UCSD-AML1 (cell line): ENCODE measurements around the gene SHISA5.
A peak's percentile ranks its signal among the peaks of the same experiment; 100 is the strongest.
"Not testable (repeated sequence)": the region's sequence is repeated elsewhere in the genome, so short reads cannot be mapped to it uniquely, and the experiment has no call there.

ENCODE experiments used
- DNase-seq: peaks from one replicate; lab custom pipeline; 2025; ENCODE audit not compliant: unreplicated experiment; lab: John Stamatoyannopoulos, UW

Gene SHISA5

DNA sequence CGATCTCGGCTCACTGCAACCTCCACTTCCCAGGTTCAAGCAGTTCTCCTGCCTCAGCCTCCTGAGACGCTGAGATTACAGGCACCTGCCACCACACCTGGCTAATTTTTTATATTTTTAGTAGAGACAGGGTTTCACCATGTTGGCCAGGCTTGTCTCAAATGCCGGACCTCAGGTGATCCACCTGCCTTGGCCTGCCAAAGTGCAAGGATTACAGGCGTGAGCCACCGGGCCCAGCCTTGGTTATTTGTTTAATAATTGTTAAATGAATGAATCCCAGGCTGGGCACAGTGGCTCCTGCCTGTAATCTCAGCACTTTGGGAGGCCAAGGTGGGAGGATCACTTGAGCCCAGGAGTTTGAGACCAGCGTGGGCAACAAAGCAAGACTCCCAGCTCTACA, 42.2 kb downstream of the SHISA5 start:
- DNase-seq = not testable (repeated sequence)

DNA sequence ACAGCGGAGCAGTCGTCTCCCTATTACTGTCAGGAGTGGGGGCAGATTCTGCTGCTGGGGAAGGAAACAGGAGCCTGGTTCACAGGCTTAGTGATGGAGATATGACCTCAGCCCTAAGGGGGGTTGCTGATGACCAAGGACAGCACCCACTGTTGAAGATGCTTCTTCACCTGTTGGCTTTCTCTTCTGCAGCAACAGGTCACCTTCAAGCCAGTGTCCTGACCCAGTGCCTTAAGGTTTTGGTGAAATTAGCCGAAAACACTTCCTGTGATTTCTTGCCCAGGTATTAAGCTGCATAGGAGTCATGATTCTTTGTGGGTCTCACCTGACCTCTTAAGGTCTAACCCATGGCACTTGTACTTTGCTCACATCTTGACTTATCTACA, 43.5 kb downstream of the SHISA5 start:
- no peak for DNase-seq

DNA sequence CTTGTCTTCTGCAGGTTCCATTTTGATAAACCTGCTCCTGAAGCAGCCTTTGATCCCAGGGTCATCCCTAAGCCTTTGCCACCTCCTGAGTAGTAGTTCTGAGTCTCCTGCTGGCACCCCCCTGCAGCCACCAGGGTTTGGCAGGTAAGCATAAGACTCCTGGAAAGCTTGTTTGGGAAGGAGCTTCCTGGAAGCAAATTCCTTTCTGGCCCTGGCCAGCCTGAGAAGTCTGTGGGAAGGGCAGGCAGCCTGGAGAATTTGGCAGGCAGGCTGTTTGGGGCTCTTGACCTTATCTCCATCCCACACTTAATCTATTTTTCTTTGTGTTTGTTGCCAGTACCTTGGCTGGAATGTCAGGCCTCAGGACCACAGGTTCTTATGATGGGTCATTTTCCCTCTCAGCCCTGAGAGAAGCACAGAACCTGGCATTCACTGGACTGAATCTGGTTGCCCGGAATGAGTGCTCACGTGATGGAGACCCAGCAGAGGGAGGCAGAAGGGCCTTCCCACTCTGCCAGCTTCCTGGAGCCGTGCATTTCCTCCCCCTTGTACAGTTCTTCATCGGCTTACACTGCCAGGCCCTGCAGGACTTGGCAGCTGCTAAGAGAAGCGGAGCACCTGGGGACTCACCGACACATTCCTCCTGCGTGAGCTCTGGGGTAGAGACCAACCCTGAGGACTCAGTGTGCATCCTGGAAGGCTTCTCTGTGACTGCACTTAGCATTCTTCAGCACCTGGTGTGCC, 44.0 kb downstream of the SHISA5 start:
- DNase-seq = no peak

DNA sequence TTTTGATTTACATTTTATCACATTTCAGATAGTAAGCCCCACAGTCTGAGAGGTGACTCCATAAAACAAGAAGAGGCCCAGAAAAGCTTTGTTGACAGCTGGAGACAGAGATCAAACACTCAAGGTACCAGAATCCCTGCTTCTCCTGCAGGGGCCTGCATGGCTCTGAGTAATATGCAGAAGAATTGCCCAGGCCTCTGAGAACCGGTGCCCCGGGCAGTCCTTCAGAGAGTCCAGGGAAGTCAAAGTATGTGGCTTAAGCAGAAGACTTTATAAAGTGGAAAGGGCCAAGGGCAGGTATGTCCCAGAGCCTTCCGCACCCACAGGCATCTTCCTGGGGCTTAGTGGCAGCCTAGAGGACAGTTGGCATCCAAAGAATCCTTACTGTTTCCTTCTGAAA, 44.6 kb downstream of the SHISA5 start:
- no peak for DNase-seq

DNA sequence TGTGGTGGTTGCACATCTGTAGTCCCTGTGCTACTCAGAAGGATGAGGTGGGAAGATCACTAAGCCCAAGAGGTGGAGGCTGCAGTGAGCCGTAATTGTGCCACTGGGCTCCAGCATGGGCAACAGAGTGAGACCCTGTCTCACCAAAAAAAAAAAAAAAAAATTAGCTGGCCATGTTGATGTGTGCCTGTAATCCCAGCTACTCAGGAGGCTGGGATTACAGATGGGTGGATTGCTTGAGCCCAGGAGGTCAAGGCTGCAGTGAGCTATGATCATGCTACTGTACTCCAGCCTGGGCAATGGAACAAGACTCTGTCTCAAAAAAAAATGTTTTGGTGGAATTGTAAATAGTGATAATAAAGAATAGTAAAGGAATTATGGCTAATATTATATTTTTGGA, 47.5 kb downstream of the SHISA5 start:
- DNase-seq = no peak

DNA sequence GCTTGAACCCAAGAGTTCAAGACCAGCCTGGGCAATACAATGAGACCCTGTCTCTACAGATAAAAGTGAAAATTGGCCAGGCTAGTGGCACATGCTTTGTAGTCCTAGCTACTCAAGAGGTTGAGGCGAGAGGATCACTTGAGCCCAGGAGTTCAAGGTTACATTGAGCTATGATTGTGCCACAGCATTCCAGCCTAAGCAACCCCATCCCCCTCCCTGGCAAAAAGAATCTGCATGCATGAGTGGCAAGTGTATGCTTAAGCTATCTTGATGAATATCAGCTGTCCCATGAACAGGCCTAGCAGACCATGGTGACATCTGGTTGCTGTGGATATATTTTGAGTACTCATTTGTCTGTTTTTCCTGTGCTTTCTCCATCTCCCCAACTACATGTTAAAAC, 52.7 kb downstream of the SHISA5 start:
- no peak for DNase-seq

DNA sequence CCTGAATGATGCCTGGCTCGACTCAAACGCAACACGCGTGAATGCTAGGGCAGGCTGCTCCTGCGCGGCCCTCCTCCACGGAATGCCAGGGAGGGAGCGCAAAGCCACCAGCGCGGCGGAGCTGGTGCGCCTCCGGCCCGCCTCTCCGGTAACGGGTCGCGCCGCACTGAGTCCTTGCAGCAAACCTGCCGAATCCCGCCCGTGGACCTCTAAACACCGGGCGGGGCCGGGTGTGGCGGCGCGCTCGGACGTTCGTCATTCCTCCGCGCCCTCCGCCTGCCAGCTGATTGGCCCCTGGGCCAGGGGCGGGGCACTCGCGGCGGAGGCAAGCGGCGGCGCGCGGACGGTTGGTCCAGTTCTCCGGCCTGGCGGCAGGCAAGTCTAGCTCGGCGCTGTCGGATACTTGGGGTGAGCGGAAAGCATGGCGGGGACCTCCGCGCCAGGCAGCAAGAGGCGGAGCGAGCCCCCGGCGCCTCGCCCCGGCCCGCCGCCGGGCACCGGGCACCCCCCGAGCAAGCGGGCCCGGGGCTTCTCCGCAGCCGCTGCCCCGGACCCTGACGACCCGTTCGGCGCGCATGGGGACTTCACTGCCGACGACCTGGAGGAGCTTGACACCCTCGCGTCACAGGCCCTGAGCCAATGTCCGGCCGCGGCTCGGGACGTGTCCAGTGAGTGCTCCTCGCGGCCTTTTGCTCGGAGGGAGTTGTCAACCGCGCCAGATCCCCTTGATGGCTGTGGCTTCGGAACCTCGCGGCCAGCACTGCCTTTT, 57.4 kb downstream of the SHISA5 start, which contains the start of gene ATRIP:
ATRIP (plus strand) TSS at position 313 of the 769 bp plus-strand sequence; CDS start at position 422, 109 bp downstream.
- peak; percentile 88 for DNase-seq

DNA sequence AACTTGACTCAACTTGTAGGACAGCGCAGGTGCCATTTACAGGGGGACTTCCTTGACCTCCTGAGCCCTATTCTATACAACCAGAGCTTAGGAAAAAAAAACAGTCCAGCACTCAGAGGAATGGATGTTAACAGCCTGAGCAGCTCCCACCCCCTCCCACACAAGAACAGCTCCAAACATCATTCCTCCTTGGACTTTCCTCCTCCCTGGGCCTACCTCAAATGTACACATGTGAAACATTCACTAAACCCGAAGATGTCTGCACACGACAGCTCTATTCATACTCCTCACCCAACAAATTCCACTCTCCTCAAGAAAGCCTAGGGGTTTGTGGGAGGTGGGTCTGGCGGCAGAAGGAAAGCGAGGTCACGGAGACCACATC, 57.9 kb downstream of the SHISA5 start:
- no peak for DNase-seq

DNA sequence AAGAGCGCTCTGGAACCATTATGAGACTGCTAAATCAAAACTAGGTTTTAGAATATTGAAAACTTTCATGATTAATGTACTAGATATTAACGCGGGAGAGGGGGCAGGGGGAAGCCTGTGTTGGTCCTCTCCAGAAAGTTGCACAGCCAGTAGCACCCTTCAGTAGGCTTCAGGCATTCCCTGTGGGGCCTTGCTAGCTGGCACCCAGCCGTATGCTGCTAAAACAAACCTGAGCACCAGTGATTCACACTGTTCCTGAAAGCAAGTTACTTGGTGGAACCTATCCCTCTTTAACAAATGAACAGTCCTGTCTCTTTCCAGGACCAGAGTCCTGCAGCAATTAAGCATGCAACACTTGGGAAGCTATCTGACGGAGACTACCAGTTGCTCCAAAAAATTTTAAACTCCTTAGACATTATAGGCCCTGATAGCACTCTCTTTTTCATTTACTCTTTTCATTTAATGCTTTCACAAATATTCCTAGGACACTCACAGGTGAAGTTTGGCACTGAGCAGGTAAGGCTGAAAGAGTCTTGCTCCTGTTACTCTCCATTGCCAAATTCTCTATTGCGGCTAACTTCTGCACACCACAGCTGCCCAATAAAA, 58.6 kb downstream of the SHISA5 start:
- DNase-seq = no peak

DNA sequence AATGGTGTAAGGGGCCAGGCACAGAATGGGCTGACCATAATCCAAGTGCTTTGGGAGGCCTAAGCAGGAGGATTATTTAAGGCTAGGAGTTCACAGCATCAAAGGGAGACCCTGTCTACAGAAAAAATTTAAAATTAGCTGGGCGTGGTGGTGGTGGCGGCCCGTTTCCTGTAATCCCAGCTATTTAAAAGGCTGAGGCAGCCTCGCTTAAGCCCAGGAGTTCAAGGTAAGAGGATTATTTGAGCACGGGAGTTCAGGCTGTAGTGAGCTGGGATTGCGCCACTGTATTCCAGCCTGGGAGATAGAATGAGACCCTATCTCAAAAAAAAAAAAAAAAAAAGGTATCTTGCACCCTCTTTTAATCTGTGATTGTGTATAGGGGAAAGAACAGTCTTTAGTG, 62.0 kb downstream of the SHISA5 start:
- DNase-seq = no peak

DNA sequence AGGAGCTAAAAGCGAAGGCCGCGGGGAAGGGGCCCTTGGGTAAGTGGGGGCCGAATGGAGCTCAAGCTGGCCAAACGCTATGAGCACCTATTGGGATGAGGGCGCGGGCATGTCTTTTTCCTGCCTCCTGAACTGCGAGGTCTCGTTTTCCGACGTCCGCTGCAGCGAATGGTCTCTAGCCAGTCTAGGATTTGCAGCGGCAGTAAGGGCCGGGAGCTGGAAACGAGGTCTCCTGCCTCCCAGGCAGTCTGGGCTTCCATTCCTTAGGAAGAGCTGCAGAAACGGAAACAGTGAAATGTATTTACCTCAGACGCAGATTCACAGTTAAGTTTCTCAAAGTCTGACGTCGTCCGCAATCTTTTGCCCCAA, 63.4 kb downstream of the SHISA5 start:
- no peak for DNase-seq

DNA sequence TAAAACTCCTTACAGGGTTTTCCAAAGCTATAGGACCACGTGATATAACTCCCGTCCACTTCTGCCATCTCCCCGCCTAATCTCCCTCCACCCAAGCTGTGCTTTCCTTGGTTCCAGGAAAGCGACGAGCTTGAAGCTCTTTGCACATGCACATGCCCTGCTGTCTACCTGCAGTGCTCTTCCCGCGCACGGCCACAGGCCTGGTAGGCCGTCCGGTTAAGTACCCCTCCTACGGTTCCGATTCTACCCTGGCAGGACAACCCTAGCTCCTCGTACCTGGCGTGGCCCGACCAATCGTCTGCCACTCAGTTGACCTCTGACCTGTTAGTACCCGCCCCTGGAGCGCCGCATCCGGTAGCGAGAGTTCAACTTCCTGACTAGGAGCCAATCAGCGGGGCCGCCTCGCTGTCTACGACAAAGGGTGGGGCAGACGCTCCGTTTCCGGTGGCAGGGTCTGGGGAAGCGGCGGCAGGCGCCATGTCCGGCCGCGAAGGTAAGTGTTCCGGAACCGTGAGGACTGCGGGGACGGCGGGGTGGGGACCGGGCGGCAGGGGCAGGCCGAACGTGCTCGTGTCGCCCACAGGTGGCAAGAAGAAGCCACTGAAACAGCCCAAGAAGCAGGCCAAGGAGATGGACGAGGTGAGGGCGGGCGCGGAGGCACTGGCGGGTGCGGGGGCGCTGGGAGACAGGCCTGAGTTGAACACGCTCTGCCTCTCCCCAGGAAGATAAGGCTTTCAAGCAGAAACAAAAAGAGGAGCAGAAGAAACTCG, 64.0 kb downstream of the SHISA5 start, which contains the start of the genes CCDC51 and TMA7:
CCDC51 (minus strand) TSS at position 300 of the 770 bp plus-strand sequence. CDS start 4,991 bp downstream, outside the sequence.
TMA7 (plus strand) TSS at position 438 of the 770 bp plus-strand sequence; CDS start at position 478, 40 bp downstream.
- peak; percentile 97 for DNase-seq

DNA sequence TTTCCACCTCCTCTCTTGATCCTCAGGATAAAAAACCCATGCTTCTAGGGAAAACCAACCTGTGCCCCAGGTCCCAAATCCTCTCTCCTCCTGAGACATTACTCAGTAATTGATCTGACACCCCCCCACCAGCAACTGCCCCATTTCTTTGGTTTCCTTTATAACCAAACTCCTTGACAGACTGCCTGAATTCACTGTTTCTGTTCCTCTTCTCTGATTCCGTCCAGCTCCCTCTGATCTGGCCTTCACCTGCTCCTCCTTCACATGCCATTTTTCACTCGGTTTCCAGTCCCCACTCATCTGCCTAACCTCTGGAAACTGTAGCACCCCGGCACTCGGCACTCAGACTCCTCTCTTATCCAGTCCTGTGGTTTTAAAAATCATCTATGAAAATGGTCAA, 66.2 kb downstream of the SHISA5 start:
- no peak for DNase-seq

DNA sequence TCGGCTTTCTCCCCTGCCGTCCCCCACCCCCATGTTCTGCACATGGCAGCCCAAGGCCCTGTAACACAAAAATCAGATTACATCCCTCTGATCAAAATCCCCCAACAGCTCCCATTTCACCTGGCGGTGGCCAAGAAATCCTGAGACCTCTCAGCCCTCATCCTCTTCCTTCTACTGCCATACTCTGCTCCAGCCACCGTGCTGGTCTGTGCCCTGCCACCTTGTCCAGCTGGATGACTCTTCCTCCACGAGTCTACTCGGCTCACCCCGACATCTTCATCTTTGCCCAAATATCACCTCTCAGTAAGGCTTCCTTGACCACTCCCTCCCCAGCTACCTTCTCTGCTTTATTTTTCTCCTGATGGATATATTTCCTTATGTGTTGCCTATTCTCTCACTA, 67.1 kb downstream of the SHISA5 start:
- DNase-seq = no peak

DNA sequence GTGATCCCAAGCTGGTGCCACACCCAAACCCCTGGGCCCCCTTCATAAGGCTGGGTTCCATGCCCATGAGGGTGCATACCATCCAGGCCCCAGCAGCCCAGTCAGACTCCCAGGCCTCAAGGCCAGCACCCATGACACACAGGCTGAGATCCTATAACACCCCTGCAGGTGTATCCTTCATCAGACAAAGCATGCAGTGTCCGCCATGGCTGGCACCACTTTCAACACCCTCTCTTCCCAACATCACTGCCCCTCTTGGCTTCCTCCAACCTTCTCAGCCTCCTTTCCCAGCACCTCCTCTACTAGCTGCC, 67.5 kb downstream of the SHISA5 start:
- no peak for DNase-seq

DNA sequence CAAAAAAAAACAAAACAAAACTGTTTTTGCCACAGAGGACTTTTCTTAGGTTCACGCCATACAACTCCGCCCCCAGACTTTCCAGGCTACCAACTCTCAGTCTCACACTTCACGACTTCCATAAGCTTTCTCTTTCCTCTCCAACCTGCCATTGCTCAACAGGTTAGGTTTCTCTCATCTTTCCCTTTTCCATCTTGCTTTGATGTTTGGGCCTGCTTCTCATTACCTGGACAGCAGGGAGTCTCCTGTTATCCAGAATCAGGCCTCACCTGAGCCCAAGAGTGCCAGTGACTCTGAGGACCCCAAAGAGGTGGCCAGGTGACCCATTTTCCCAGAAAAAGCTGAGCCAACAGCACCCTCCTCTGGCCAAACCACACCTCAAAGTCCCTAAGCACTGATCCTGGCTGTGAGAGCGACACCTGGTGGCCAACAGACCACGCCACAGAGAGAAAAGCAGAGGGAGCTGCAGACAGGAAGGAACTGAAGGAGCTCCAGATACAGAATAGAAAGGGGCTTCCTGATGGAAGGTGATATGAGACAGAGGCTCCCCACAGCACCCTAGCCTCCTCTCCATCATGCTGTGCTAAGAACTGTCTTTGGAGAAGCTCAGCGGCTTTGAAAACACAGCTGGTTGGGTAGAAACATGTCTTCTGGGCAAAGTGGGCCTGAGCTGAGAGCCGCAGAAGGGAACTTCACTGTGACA, 68.0 kb downstream of the SHISA5 start:
- peak; percentile 81 for DNase-seq

DNA sequence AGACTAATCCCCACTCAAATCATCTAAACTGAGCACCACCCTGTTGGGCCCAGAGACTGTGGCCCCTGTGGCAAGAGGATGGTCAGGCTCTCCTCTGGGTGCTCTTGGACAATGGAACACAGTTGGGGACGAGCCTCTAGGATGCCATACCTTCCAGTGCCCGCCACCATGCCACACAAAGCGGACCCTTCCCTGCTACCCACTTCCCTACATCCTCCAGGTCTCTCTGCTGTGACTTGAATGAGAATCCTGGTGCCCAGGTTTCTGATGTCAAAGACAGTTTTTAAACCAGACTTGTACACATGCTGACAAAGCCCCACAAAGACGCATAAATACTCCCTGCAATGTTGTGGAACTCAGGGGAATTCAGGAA, 68.8 kb downstream of the SHISA5 start:
- no peak for DNase-seq

DNA sequence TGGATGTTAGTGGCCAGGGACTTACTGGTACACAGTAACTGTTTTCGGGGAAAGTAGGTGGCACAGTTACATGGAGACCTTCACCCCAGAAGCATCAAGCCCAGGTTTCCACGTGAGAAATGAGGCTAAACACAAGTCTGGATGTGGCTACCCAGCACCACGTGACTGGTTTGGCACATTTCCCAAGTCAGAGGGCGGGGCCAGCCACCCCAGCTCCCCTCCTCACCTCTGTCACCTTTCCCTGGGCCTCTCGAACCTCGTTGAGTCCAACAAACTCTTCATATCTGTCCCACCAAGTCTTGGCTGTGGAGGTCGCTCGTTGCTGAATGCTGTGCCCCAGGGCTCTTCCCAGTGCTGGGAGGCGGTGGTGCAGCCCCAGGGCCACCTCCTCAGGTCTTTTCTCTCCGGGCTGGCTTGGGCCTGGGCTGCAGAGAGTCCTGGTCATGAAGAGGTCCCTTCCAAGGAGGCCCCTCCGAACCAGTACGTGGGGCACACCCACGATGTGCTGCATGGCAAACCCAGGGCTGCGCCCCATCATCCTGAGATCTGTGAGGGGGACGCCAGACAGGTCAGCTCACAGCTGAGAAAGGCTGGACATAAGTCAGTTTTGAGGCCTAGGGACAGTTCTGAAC, 69.3 kb downstream of the SHISA5 start:
- no peak for DNase-seq

DNA sequence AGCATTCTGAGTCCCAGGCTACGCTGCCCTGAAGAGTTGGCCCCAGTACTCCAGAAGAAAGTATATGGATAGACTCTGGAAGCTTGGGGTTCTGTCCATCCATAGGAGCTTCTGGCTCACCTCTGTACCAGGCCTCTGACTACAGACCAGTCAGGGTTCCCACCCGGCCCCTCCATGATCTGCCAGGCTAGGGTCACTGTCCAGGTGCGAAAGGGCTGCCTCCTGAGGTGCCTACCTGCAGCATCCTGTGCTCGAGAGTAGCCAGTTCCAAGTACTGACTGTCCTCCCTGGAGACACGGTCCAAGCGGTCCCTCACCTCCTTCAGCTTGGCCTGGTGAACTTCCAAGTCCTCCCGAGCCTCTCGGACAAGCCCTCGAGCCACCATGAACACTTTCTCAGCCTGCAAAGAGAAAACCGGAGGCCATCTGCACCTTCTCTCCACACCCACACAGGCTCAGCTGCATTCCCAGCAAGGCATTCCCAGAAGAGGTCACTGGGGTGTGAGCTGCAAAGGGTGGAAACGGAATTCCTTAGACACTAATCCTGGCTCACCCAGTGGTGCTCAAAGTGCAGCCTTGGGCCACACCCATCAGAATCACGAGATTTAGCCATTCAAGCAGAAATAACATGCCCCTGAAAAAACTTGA, 70.4 kb downstream of the SHISA5 start:
- no peak for DNase-seq
